ENCODE results near the gene STX1A. TPM values are rescaled to one million over a fixed set of nuclear protein-coding genes. Genes with fewer than 3 reads are reported as not detected.
A peak's percentile ranks its signal among the peaks of the same experiment; 100 is the strongest.

The STX1A gene
- total and polyA plus RNA-seq, 7 donors = 1.8 to 24.6 (median 16.1) TPM

DNA sequence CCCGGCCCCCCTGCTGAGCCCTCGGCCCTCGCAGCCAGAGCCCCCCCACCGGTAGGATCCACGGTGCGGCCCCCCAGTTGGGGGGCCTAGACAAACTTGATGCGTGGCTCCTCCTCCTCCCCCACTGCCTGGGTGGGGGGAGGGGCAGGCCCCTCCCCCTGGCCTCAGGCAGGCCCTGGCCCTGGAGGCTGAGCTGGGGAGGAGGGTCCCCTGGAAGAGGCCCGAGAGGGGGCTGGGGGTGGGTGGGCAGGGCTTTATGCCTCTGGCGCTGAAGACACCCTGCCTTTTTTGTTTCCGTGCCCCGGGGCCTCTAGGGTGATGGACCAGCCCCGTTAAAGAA is 48.2 kb downstream of the STX1A start:
- WGBS, 2 donors = 41 to 56% methylated on average over 12 of the region's 12 CpGs
- H3K4me3 ChIP-seq = no peak overlapping the region
- DNase-seq = no peak
- H3K27me3 ChIP-seq = no peaks in the 10 kb centered on the region
- H3K36me3 ChIP-seq = no peaks in the 10 kb centered on the region
- H3K4me1 ChIP-seq = peaks cover 0 to 21% (median 20%) of the 10 kb centered on the region in 4 donors
- TF ChIP-seq POLR2A (IDR thresholded peaks at IDR 0.05) (no peak), POLR2AphosphoS5 (IDR thresholded peaks at IDR 0.05) (no peak), EP300 (IDR thresholded peaks at IDR 0.05) (no peak)
- TF ChIP-seq, protein P1, sequence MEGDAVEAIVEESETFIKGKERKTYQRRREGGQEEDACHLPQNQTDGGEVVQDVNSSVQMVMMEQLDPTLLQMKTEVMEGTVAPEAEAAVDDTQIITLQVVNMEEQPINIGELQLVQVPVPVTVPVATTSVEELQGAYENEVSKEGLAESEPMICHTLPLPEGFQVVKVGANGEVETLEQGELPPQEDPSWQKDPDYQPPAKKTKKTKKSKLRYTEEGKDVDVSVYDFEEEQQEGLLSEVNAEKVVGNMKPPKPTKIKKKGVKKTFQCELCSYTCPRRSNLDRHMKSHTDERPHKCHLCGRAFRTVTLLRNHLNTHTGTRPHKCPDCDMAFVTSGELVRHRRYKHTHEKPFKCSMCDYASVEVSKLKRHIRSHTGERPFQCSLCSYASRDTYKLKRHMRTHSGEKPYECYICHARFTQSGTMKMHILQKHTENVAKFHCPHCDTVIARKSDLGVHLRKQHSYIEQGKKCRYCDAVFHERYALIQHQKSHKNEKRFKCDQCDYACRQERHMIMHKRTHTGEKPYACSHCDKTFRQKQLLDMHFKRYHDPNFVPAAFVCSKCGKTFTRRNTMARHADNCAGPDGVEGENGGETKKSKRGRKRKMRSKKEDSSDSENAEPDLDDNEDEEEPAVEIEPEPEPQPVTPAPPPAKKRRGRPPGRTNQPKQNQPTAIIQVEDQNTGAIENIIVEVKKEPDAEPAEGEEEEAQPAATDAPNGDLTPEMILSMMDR (IDR thresholded peaks at IDR 0.05) = no peak
- H3K9me3 ChIP-seq = no peaks in the 10 kb centered on the region
- no peak overlapping the region for H3K27ac ChIP-seq
- intact Hi-C loops (cut with DNase I) = no loop called here

DNA sequence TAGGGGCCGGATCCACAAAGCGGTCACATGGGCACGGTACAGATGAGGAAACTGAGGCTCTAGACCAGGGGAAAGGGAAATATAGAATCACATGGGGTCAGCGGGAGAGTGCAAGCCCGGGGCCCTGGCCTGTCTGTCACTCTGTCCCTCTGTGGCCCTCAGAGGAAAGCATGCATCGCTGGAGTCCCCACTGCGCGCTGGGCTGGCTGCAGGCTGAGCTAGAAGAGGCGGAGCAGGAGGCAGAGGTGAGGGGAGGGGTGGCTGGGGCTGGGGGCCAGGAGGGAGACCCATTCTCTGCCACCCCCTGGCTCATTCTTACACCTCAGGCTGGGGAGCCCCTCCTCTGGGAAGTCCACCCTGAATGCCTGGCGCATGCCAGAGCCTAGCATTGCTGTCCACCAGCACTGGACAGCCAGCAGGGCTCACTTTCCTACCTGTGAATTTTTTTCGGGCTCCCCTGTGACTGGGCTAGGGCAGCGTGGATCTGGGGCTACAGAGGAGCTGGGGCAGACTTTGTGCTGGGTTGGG is 49.5 kb downstream of the STX1A start:
- DNase-seq = no peak
- WGBS, 2 donors = 82 to 85% methylated on average over 12 of the region's 12 CpGs
- H3K4me3 ChIP-seq = no peak overlapping the region
- intact Hi-C loops (cut with DNase I) = loop anchor here (5.0 kb wide), 1 partner anchor 47 kb away; the partner anchor contains the start of gene STX1A
- peaks cover 0 to 21% (median 20%) of the 10 kb centered on the region in 4 donors for H3K4me1 ChIP-seq
- TF ChIP-seq EP300 (IDR thresholded peaks at IDR 0.05) (no peak), POLR2AphosphoS5 (IDR thresholded peaks at IDR 0.05) (no peak), POLR2A (IDR thresholded peaks at IDR 0.05) (no peak)
- TF ChIP-seq, protein P1 (IDR thresholded peaks at IDR 0.05) = no peak
- H3K27me3 ChIP-seq = no peaks in the 10 kb centered on the region
- no peaks in the 10 kb centered on the region for H3K9me3 ChIP-seq
- no peaks in the 10 kb centered on the region for H3K36me3 ChIP-seq
- H3K27ac ChIP-seq = no peak overlapping the region

DNA sequence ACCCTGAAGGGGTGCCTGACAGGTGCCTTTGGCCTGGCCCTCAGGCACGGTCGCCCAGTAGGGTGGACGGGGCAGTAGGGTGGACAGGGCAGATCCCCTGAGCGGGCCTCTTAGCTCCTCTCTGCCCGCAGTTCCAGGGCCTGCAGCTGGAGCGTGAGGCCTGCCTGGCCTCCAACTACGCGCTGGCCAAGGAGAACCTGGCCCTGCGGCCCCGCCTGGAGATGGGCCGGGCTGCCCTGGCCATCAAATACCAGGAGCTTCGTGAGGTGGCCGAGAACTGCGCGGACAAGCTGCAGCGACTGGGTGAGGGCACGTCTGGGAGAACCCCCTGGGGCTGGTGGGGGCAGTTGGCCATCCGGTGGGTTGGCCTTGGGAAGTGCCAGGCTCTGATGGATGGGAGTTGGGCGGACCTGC is 50.2 kb downstream of the STX1A start:
- no peak overlapping the region for H3K27ac ChIP-seq
- intact Hi-C loops (cut with DNase I) = loop anchor here (5.0 kb wide), 1 partner anchor 48 kb away; the partner anchor contains the start of gene STX1A
- H3K4me1 ChIP-seq = peaks cover 0 to 21% (median 20%) of the 10 kb centered on the region in 4 donors
- no peaks in the 10 kb centered on the region for H3K36me3 ChIP-seq
- WGBS, 2 donors = 63 to 70% methylated on average over 19 of the region's 19 CpGs
- no peak for DNase-seq
- TF ChIP-seq POLR2AphosphoS5 (IDR thresholded peaks at IDR 0.05) (no peak), POLR2A (IDR thresholded peaks at IDR 0.05) (no peak), EP300 (IDR thresholded peaks at IDR 0.05) (no peak)
- TF ChIP-seq, protein P1 (IDR thresholded peaks at IDR 0.05) = no peak
- H3K4me3 ChIP-seq = peak overlapping the region in 1 of 4 donors; percentile 75
- no peaks in the 10 kb centered on the region for H3K27me3 ChIP-seq
- H3K9me3 ChIP-seq = no peaks in the 10 kb centered on the region

DNA sequence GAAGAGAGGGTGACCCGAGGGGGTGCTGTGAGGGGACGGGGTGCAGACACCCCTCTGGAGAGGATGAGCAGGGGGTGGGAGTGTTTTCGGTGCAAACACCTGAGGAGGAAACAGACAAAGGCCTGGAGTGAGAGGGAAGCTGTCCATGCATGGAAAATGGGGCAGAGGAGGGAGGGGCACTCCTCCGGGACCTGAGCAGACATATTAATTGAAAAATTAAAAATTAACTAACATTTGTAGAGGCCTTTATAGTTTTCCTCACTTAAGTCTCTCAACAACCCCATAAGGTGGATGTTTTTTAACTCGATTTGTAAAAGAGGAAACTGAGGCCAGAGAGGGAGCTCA is 50.6 kb downstream of the STX1A start:
- Histone ChIP-seq H3K36me3 (no peaks in the 10 kb centered on the region), H3K27me3 (no peaks in the 10 kb centered on the region), H3K27ac (no peak overlapping the region), H3K4me1 (peaks cover 0 to 21% (median 20%) of the 10 kb centered on the region in 4 donors), H3K9me3 (no peaks in the 10 kb centered on the region), H3K4me3 (peak overlapping the region; percentile 49 to 80 (median 76))
- no peak for TF ChIP-seq POLR2A (IDR thresholded peaks at IDR 0.05)
- TF ChIP-seq POLR2AphosphoS5 (IDR thresholded peaks at IDR 0.05) = no peak
- TF ChIP-seq EP300 (IDR thresholded peaks at IDR 0.05) = no peak
- TF ChIP-seq, protein P1 (IDR thresholded peaks at IDR 0.05) = no peak
- WGBS, 2 donors = 23 to 35% methylated on average over 5 of the region's 5 CpGs
- DNase-seq = no peak
- intact Hi-C loops (cut with DNase I) = loop anchor here (5.0 kb wide), 1 partner anchor 48 kb away; the partner anchor contains the start of gene STX1A

Data from sigmoid colon (tissue), 7 donors.